COLO668 (cell line): Measurements from ENCODE around the gene TNIP1.
A peak's percentile ranks its signal among the peaks of the same experiment; 100 is the strongest.

Source experiments
- DNase-seq: peaks from one replicate; lab custom pipeline; 2025; ENCODE audit not compliant: unreplicated experiment; lab: John Stamatoyannopoulos, UW

TNIP1 gene

DNA sequence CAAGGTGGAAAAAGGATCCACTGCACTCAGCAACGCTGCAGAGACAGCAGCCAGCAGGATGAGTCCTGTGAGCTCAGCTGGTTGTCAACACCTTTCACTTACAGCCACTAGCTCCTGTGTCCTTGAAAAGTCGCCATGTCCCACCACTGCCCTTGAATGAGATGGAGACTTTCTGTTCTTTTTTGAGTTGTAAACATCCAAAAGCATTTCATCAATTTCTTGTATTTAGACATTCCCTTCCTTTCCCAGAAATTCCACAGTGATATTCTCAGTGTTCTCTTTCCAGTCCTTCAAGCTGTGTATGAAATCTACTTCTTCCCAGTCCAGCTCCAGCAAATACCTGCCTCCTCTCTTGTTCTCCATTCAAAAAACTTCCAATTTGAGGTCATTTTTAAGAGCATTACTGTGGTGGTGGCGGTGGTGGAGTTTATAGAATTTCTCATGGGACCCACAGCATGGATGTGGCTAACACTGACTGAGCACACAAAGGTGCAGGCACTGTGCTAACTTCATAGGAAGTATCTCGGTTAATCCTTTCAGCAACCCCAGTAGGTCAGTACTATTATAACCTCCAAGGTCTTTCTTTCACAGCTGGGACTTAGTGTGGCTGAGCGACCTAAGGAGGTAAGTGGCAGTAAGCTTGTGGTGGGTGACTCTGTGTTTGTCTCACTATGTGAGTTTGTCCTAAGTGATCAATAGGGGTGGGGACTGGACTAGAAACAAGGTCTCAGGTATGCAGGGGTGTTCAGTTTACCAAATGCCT, 75.5 kb downstream of the TNIP1 start:
- no peak for DNase-seq

DNA sequence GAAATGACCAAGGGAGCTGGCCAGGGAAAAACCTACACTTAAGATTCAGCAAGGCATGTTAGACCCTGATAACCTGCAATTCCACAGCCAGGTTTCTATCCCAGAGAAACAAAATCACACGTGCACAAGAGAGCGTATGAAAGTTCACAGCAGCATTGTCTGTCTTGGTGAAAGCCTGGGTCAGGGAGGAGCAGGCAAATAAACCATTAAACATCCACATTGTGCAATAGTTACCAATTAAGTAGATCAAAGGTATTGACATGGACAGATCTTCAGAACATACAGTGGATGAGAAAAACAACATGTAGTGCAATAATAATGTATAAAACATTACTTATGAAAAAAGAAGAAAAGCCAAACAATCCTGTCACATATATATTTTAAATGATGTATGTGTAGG, 76.3 kb downstream of the TNIP1 start:
- DNase-seq = no peak

DNA sequence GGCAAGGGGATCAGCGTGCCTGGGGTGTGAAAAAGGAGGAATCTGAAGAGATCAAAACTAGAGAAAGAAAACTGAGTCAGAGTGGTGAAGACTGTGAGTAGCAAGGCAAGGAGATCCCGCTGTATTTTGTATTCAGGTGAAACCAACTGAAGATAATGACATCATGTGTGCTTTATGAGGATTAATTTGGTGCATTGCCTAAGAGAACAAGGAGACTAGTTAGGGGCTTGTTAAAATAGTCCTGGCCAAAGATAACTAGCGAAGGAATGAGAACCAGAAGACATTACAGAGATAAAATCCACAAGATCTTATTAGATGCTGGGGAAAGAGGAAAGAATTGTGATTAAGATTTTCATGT, 77.4 kb downstream of the TNIP1 start:
- DNase-seq = no peak

DNA sequence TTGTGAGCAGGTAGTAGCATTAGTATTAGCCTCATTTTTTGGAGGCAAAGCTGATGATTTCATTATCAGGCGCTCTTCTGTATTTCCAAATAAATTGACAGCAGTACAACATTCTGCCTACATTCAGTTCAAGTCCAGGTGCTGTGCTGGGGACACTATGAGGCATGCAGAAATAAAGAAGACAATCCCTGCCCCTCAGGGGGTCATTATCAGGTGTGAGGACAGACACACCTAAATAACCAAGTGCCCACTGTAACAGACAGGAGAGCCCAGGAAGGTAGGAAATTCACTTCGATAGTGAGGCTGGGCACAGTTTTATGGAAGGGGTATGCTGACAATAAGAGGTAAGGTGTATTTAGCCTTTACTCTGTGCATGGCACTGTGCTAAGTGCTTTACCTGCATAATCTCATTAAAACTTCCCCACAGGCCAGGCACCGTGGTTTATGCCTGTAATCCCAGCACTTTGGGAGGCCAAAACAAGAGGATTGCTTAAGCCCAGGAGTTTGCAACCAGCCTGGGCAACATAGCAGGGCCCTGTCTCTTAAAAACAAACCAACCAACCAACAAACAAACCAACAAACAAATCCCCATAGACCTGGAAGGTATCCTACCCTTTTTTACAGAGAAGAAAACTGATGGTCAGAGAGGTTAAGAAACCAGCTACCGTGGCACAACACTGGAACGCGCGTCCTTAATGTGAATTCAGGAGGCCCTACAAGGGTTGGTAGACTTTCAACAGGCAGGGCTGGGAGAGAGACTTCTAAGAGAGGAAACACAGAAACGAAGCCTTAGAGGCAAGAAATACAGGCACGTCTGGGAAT, 77.9 kb downstream of the TNIP1 start:
- no peak for DNase-seq

DNA sequence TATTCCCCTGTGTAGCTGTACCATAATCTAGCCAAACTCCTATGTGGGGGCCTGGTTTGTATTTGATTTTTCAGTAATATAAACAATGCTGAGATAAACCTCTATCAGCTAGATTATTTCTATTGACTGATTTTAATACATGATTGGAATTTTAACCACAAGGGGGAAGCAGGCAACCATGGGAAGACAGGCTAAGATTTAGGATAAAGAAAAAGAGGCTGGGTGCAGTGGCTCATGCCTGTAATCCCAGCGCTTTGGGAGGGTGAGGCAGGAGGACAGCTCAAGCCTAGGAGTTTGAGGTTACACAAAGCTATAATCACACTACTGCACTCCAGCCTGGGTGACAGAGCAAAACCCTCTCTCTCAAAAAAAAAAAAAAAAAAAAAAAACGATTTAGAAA, 78.6 kb downstream of the TNIP1 start:
- no peak for DNase-seq

DNA sequence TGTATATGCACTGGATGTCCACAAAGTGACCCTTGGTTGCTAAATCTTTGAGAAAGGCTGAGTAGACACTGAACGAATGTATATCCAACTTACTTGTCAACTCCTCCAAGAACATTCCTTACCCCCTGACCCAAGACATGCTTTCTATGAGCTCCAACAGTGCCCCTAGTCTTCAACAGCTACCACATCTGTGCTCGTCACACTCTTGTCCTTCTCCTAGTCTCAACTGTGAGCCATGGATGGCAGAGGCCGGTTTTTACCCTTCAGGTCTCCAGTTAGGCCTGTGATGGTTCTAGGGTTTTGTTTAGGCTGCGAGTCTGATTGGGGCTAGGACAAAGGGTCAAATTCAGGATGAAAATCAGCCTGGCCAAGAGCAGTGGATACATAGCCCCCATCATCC, 79.4 kb downstream of the TNIP1 start:
- no peak for DNase-seq

DNA sequence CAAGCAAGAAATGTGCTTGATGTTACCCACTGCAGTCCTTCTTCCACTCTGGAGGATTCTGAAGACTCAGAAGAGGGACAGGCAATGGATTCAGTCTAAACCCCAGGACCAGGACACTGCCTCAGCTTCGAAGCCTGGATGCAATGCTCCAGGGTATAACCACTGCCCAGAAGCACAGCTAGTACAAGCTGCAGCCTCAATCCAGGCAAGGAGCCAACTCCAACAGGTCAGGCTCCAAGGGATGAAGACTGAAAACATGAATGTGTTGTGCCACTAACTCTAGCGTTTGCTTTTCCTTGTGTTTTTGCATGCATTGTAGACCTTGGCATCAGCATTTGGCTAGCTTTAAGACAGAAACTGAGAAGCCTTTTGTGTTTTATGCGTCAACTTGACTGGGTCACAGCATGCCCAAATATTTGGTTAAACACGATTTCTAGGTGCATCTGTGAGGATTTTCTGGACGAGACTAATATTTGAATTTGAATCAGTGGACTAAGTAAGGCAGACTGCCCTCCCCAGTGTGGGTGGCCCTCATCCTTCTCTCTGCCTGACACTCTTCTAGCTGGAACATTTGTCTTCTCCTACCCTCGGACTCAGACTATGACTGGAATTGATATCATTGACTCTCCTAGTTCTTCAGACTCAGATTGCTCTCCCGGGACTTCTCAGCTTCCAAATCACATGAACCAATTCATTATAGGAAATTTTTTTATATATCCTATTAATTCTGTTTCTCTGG, 81.0 kb downstream of the TNIP1 start:
- DNase-seq = no peak

DNA sequence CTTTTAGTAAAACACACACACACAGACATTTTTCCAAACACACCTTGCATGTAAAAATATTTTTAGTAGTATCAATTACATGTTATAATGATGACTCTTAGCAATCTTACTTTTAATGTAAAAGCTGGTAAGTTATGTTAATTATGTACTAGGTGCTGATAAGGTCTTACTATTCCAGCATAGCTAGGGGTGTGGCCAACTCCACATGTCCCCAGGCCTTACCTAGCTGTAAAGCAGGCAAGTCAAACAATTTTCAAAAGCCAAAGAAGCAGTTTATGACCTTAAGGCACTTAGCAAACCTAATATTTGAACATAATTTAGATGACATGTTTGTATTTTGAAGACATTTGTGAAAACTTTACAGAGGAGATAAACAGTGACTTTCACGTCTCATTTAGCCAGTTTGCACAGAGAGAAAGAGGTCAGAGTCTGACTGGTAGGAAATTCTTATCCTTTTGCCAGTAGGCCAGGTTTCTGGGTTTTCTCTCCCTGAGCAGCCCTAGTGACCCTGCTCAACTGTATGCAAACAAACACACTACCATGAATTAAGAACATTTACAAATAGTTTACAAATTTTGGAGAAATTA, 86.9 kb downstream of the TNIP1 start:
- no peak for DNase-seq

DNA sequence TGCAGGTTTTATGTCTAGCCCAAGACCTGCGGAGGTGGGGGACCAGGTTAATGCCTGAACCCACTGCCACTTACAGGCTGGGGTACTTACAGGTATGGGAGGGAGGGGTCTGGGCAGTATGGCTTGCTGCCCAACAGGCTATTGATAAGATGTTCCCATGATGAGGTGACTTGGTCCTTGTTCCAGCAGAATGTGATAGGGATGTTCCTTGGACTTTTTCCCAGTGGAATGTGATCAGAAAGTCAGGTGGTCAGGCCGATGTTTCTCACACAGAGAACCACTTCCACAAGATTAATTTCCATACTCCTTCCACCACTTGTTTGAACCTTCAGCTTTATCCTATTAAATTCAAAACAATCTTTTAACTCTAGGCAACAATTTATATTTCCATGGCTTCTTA, 87.4 kb downstream of the TNIP1 start:
- DNase-seq = no peak

DNA sequence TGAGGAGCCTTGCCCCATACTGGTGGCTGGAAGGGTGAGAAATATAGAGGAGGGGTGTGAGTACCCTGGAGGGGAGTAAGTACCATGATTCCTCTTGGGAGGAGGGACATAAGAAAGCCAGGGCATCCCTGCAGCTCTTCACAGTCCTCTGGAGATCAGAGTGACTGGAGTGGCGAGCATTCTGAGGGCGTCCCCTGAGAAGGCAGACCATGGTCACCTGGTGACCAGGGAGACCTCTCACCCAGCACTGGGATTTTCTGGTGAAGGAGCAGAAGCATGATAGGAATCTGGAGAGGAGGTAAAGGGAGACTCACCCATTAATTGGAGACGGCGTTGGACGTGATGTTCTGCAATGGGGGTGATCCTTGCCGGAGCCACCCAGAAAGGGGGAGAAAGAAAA, 88.1 kb downstream of the TNIP1 start:
- no peak for DNase-seq

DNA sequence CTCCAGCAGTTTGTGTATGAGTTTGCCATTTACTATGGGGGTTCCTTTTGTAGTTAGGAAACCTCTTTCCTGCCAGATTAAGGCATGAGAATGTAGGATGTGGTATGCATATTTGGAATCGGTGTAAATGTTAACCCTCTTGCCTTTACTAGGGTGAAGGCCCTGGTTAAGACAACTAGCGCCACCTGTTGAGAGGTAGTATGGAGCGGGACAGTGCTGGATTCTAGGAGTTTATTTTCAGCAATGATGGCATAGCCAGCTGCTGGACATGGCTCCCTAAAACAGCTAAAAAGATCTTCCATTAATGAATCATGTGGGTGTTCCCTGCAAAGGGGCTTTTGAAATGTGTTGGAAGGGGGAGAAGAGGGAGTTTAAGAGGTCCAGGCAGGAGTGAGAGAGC, 91.1 kb downstream of the TNIP1 start:
- no peak for DNase-seq

DNA sequence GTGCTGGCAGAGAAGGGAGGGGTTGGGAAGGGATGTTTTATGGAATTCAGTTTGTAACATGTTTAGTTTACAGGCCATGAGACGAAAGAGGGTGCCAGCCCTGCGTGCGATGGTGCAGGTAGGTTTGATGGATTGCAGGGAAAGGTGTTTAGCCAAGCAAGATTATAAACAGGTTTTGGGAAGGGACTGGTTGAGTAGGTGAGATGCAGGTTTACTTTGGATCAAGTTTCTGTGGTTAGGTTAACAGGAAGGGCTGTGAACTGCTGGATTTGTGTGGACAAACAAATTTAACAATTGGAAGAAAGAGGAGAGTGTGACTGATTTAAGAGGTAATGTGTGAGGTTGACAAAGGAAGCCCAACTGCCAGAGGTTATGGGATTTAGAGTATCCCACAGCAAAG, 93.1 kb downstream of the TNIP1 start:
- peak; percentile 19 for DNase-seq
